Urinary bladder (tissue), 4 donors: ENCODE measurements around the gene LGALS3. TPM values are rescaled to one million over a fixed set of nuclear protein-coding genes. Genes with fewer than 3 reads are reported as not detected.
"Not testable (repeated sequence)": the region's sequence is repeated elsewhere in the genome, so short reads cannot be mapped to it uniquely, and the experiment has no call there.

Experiments used
- DNase-seq: peaks from one replicate; pipeline ENCODE4 v3.0.0-alpha.2; 2015; ENCODE audit errors: extremely low spot score
- H3K27ac ChIP-seq: one replicate; pipeline ENCODE4 v1.5.1; 2013; ENCODE audit warnings: low read depth, mild to moderate bottlenecking, moderate library complexity
- H3K36me3 ChIP-seq: one replicate; pipeline ENCODE4 v1.6.1; 2013; ENCODE audit warnings: mild to moderate bottlenecking, moderate library complexity; ENCODE audit not compliant: insufficient read depth
- H3K4me1 ChIP-seq: one replicate; pipeline ENCODE4 v1.6.1; 2013; ENCODE audit warnings: mild to moderate bottlenecking, moderate library complexity; ENCODE audit not compliant: insufficient read depth
- H3K4me3 ChIP-seq: one replicate; pipeline ENCODE4 v1.5.1; 2013; ENCODE audit warnings: low read depth, low read length
- WGBS: extraction: QIAGEN DNeasy Blood & Tissue Kit; methylation state at CpG from one replicate; pipeline ENCODE4 v1.1.7; 2013; 5-methylcytosine and 5-hydroxymethylcytosine counted together
- polyA plus RNA-seq: library from polyadenylated mRNA; stranded (reverse); fragments of 200-250 nt; gene quantifications from one replicate; pipeline ENCODE4 v1.2.3, GENCODE V29; 2013
- total RNA-seq: library from RNA; depleted of rRNA; stranded (reverse); fragments of >200 nt; gene quantifications from one replicate; pipeline ENCODE4 v1.2.3, GENCODE V29; 2014
- donor health status: healthy with polysubstance abuse.
- donor health status: healthy.

Gene LGALS3
- 81.3 TPM for total RNA-seq
- 427 TPM for polyA plus RNA-seq

DNA sequence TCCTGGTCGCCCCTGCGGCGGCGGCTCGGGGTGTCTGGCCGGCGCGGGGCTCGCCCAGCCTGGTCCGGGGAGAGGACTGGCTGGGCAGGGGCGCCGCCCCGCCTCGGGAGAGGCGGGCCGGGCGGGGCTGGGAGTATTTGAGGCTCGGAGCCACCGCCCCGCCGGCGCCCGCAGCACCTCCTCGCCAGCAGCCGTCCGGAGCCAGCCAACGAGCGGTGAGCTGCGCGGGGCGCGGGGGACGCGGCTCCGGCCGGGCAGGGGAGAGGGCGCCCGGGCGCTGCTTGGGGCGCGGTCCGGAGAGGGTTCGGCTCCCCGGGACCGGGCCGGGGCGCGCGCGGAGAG is at the start of gene LGALS3:
Gene LGALS3, plus strand, starts transcription at position 167 of the 342 bp plus-strand sequence. CDS start 8,122 bp downstream, outside the sequence.
- peak within 1 kb of the TSS; percentile 89 for H3K4me3 ChIP-seq
- no peaks in the 10 kb centered on the region for H3K36me3 ChIP-seq
- H3K27ac ChIP-seq = peak within 1 kb of the TSS; percentile 99
- WGBS = under 1% methylated on average over 50 of the region's 50 CpGs
- H3K4me1 ChIP-seq = peaks cover 4% of the 10 kb centered on the region
- no peak for DNase-seq

DNA sequence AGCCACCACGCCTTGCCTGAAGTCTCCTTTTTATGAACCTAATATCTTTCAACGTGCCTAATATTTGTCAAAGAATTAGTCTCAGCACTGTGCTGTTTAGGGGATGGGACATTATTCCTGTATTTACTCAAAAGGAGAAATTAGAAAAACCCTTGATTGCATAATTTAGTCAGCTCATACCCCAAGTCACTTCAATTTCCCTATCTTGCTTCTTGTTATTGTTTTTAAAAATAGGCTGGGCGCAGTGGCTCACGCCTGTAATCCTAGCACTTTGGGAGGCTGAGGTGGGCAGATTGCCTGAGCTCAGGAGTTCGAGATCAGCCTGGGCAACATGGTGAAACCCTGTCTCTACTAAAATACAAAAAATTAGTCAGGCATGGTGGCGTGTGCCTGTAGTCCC is 49.1 kb upstream of the LGALS3 start:
- WGBS = 86% methylated on average over 6 of the region's 6 CpGs
- H3K4me1 ChIP-seq, H3K4me3 ChIP-seq, H3K36me3 ChIP-seq, DNase-seq, H3K27ac ChIP-seq: not testable (repeated sequence)

DNA sequence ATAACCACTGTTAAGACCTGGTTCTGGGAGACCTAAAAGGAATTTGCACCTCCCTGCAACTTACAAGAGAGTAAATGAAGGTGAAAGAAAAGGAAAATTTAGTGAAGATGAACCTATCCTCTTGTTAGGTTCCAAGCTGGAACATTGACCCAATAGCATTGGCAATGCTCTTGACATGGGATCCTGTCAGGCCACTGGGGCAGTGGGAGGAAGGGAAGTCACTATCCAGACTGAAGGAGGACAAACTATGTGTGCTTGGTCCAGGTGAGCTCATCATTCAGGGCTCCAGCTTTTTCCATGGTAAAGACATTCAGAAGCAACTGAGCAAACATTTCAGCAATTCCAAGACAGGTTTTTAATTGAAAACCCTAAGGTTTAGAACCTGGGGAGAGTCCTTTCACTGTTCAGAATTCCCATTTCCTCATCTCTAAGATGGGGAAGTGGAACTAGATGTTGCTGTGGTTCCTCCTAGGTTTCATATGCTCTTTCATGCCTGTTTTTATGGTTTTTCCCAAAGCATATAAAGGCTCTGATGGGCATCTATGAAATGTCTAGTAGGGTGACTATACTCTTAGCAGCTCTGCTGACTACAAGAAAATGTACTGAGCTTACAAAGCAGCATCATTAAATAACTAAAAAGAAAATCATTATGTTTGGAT is 44.5 kb upstream of the LGALS3 start:
- Histone ChIP-seq H3K36me3 (no peaks in the 10 kb centered on the region), H3K27ac (no peak overlapping the region), H3K4me3 (no peak overlapping the region), H3K4me1 (no peaks in the 10 kb centered on the region)
- no peak for DNase-seq

DNA sequence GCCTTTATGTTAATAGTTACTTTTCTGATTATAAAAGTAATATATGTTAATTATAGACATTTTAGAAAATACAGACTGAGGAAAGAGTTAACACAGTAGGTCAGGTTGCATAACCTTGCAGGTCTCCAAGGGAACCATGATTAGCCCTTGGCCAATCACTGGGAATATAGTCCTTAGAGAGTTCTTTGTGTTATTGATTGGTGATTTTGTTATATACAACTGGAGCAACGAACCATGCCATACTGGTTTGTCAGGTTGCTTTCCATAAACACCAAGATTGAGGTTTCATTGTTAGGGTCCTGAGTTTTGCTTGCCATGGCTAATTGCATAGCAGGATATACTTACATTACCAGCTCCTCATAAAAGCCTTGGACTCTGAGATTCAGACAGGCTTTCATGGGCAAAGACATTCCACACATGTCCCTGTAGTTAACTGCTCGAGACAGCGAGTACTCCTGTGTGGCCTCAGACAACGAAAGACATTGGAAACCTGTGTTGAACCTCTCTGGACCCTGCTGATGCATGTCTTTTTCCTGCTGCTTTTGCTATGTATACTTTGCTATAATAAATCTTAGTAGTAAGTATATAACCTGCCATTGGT is 43.9 kb upstream of the LGALS3 start:
- WGBS = 55% methylated on average over 4 of the region's 4 CpGs
- Histone ChIP-seq H3K27ac (no peak overlapping the region), H3K4me3 (no peak overlapping the region), H3K4me1 (no peaks in the 10 kb centered on the region), H3K36me3 (no peaks in the 10 kb centered on the region)
- DNase-seq = no peak

DNA sequence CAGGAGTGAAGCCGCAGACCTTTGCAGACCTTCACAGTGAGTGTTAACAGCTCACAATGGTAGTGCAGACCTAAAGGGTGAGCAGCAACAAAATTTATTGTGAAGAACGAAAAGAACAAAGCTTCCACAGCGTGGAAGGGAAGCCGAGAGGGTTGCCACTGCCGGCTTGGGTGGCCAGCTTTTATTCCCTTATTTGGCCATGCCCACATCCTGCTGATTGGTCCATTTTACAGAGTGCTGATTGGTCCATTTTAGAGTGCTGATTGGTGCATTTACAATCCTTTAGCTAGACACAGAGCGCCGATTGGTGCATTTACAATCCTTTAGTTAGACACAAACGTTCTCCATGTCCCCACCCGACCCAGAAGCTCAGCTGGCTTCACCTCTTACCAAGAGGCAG is 42.1 kb upstream of the LGALS3 start:
- Histone ChIP-seq H3K36me3 (no peaks in the 10 kb centered on the region), H3K27ac (no peak overlapping the region), H3K4me1 (no peaks in the 10 kb centered on the region), H3K4me3 (no peak overlapping the region)
- WGBS = 87% methylated on average over 9 of the region's 9 CpGs
- no peak for DNase-seq

DNA sequence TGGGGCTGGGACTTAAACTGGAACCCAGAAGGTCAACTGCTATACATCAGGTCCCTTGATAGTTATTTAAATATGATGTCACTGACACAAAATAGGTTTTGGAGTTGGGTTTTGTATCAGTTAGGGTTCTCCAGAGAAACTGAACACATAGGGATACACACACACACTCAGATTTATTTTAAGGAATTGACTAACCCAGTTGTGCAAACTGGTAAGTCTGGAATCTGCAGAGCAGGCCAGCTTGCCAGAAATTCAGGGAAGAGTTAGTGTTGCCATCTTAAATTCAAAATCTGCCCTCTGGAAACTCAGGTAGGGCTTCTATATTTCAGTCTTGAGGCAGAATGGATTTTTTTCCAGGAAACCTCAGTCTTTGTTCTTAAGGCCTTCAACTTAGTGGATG is 40.7 kb upstream of the LGALS3 start:
- Histone ChIP-seq H3K36me3 (no peaks in the 10 kb centered on the region), H3K27ac (no peak overlapping the region), H3K4me1 (no peaks in the 10 kb centered on the region), H3K4me3 (no peak overlapping the region)
- DNase-seq = no peak

DNA sequence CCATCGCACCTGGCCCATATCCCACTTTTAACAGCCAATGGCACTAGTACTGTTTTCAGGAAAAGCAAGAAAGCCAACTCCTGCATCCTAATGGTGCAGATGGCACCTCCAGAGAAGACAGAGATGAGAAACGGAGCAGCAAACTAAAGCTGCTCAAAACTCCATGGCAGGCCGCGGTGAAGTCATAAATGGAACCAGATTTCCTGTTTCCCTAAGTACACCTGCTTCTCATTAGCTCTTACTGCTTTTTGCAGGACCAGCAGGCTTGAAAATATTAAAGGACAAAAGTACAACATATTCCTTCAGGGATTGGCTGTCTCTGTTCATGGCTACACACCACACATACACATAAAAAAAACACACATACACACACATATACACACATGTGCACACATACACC is 36.7 kb upstream of the LGALS3 start:
- 62% methylated on average over 4 of the region's 4 CpGs for WGBS
- Histone ChIP-seq H3K4me1 (no peaks in the 10 kb centered on the region), H3K27ac (no peak overlapping the region), H3K4me3 (no peak overlapping the region), H3K36me3 (no peaks in the 10 kb centered on the region)
- DNase-seq = no peak

DNA sequence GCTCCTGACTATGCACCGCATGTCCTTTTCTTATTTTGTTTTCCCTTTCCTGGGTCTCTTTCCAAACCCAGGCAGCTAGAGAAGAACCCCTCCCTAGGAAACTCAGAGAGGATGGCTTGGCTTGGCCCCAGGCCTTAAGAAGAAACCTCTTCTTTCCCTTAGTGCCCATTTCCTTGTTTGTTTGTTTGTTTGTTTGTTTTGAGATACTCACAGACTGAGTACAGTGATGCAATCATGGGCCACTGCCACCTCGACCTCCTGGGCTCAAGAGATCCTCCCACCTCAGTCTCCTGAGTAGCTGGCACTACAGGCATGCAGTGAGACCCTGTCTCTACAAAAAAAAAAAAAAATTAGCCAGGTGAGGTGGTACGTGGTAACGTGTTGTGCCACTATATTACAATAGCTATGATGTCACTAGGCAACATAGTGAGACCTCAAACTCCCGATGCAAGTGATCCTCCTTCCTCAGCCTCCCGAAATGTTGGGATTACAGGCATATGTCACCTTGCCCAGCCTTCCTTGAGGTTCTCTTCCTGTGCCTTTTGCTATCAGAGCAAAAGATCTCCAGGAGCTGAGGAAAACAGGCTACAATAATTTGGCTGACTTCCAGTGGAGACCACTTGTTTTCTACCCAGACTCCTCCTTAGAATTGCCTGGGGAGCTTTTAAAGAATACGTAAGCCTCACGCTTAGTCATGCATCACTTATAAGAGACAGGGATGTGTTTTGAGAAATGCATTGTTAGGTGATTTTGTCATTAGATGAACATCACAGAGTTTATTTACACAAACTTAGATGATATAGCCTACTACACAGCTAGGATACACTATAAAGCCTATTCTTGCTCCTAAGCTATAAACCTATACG is 34.5 kb upstream of the LGALS3 start:
- WGBS = 78% methylated on average over 9 of the region's 9 CpGs
- no peak for DNase-seq
- Histone ChIP-seq H3K36me3 (no peaks in the 10 kb centered on the region), H3K4me3 (no peak overlapping the region), H3K4me1 (no peaks in the 10 kb centered on the region), H3K27ac (no peak overlapping the region)

DNA sequence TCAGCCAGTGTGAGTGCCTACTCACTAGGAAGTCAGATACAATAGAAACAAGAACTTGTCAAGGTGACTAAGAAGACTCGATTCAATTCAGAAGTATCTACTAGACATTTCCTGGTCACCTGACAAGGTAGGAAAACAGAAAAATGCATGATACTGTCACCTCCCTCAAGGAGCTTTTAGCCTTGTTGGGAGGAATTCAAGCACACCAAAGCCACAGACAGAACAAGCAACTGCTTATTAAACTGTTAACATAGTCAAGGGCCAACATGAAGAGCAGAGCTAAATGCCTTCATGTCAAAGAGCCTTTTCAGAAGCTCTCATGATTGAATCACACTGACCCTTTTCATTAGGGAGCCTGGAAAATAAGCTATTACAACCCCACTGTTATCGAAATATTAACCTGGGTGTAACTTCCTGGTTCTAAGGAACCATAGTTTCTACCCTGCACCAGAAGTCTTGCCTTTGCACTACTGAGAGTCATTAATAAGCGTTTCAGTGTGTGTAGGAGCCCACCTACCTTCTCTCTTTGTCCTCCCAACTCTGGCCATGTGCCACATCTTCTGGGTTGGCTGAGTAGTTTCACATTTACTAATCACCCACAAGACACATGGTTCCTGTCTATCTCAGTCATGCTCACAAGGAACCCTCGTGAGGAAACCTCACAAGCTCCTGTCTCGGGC is 31.0 kb upstream of the LGALS3 start:
- no peaks in the 10 kb centered on the region for H3K4me1 ChIP-seq
- DNase-seq = no peak
- 78% methylated on average over 5 of the region's 5 CpGs for WGBS
- no peak overlapping the region for H3K4me3 ChIP-seq
- no peak overlapping the region for H3K27ac ChIP-seq
- no peaks in the 10 kb centered on the region for H3K36me3 ChIP-seq

DNA sequence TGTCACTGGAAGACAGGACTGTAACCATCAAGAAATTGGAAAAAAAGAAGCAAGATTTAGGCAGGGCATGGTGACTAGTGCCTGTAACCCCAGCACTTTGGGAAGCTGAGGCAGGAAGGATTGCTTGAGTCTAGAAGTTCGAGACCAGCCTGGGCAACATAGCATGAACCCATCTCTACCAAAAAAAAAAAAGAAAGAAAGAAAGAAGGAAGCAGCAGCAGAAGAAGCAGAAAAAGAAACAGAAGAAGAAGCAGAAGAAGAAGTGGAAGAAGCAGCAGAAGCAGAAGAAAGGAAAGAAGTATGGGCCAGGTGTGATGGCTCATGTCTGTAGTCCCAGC is 30.5 kb upstream of the LGALS3 start:
- no peaks in the 10 kb centered on the region for H3K4me1 ChIP-seq
- 98% methylated on average over 1 of the region's 1 CpG for WGBS
- no peak for DNase-seq
- H3K4me3 ChIP-seq = no peak overlapping the region
- H3K36me3 ChIP-seq = no peaks in the 10 kb centered on the region
- H3K27ac ChIP-seq = peak overlapping the region; percentile 39

DNA sequence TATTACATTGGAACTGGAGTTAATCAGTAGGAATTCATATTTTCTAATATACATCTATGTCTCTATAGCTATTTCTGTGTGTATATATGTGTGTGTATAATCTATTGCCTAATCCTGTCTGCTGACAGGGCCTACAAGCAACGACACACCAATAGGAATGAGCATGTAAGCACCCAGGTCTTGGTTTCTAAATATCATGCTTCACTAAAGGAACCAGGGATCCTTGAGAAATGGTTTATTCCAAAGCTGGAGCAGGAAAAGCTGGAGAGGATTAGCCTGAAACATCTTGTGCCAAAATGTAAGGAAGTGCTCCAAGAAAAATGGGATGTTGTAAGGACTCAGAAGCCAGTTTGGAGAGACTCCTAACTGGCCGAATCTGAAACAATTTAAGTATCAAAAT is 29.3 kb upstream of the LGALS3 start:
- Histone ChIP-seq H3K4me1 (no peaks in the 10 kb centered on the region), H3K36me3 (no peaks in the 10 kb centered on the region), H3K4me3 (no peak overlapping the region), H3K27ac (no peak overlapping the region)
- 27% methylated on average over 2 of the region's 2 CpGs for WGBS
- no peak for DNase-seq

DNA sequence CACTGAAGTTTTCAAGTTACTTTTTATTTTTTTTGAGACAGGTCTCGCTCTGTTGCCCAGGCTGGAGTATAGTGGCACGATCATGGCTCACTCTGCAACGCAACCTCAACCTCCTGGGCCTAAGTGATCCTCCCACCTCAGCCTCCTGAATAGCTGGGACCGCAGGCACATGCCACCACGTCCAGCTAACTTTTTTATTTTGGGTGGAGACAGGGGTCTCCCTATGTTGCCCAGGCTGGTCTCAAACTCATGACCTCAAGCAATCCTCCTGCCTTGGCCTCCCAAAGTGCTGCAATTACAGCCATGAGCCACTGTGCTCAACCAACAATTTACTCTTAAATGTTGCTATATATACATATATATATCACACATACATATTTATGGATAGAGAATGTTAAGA is 27.4 kb upstream of the LGALS3 start:
- Histone ChIP-seq H3K4me3 (no peak overlapping the region), H3K36me3 (no peaks in the 10 kb centered on the region), H3K27ac (peak overlapping the region; percentile 90), H3K4me1 (no peaks in the 10 kb centered on the region)
- no peak for DNase-seq
- WGBS = 93% methylated on average over 5 of the region's 5 CpGs

DNA sequence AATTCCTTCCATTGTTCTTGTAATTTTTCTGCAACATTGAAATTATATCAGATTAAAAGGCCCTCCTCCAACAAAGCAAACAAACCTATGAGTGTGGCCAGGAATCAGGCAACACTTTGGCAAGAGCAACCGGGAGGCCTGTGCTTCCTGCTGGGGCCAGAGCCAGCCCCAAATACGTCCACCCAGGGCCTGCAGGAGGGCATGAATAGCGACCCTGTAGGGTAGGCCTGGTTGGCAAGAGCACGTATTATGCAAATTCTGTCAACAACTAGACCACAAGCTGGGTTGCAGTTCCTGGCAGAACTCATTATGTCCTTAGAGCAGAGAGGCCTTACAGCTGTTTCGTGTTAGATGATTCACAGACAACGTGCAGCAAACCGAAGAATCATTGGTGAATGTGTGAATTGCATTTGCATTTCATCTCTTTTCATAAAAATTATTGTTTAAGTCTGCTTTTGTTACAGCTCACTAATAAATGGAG is 26.9 kb upstream of the LGALS3 start:
- peak; percentile 37 for DNase-seq
- Histone ChIP-seq H3K4me1 (no peaks in the 10 kb centered on the region), H3K36me3 (no peaks in the 10 kb centered on the region), H3K4me3 (no peak overlapping the region), H3K27ac (peak overlapping the region; percentile 83)
- WGBS = 3% methylated on average over 7 of the region's 7 CpGs
